Liver (tissue), 3 donors: ENCODE results near the gene CBY2.

Experiments
- ATF3 ChIP-seq: IDR thresholded peaks from 2 replicates; pipeline ENCODE4 v1.6.1; 2016; ENCODE audit warnings: antibody characterized with exemption
- CTCF ChIP-seq: fragments of 150-350 bp; IDR thresholded peaks from 2 replicates; pipeline ENCODE4 v1.5.1; 2017; ENCODE audit warnings: improper control_type of control experiment, low read depth, low read length; ENCODE audit not compliant: missing input control
- GABPA ChIP-seq, 2 donors: IDR thresholded peaks in 1 of 2; conservative IDR thresholded peaks in 1 of 2; 2 replicates each; pipeline ENCODE4 v1.6.1; 2016; ENCODE audit warnings: antibody characterized with exemption in 2 of 2, mild to moderate bottlenecking in 1 of 2, moderate library complexity in 1 of 2
- HNF4G ChIP-seq: IDR thresholded peaks from 2 replicates; pipeline ENCODE4 v1.6.1; 2016; ENCODE audit warnings: antibody characterized with exemption
- MAX ChIP-seq: IDR thresholded peaks from 2 replicates; pipeline ENCODE4 v1.6.1; 2016; ENCODE audit warnings: antibody characterized with exemption
- RAD21 ChIP-seq, 2 donors: IDR thresholded peaks; 2 replicates each; pipeline ENCODE4 v1.6.1; 2016; ENCODE audit warnings: antibody characterized with exemption in 2 of 2, mild to moderate bottlenecking in 2 of 2
- REST ChIP-seq: IDR thresholded peaks from 2 replicates; pipeline ENCODE4 v1.6.1; 2016; ENCODE audit warnings: antibody characterized with exemption, mild to moderate bottlenecking
- RXRA ChIP-seq, 2 donors: IDR thresholded peaks; 2 replicates each; pipeline ENCODE4 v1.6.1; 2017 to 2018; ENCODE audit warnings: antibody characterized with exemption in 2 of 2, mild to moderate bottlenecking in 1 of 2
- SP1 ChIP-seq: IDR thresholded peaks from 2 replicates; pipeline ENCODE4 v1.6.1; 2018; ENCODE audit warnings: antibody characterized with exemption, mild to moderate bottlenecking
- TAF1 ChIP-seq: conservative IDR thresholded peaks from 2 replicates; pipeline ENCODE4 v1.6.1; 2016; ENCODE audit warnings: antibody characterized with exemption, mild to moderate bottlenecking
- YY1 ChIP-seq: IDR thresholded peaks from 2 replicates; pipeline ENCODE4 v1.6.1; 2016; ENCODE audit warnings: antibody characterized with exemption, mild to moderate bottlenecking
- ZBTB33 ChIP-seq: IDR thresholded peaks from 2 replicates; pipeline ENCODE4 v1.6.1; 2016; ENCODE audit warnings: antibody characterized with exemption
- donor health status: healthy.
- donor health status: healthy.

GRCh38 chr13:45662162-45662561 lies 40.0 kb upstream of the CBY2 start:
- TF ChIP-seq MAX, result no peak
- no peak for TF ChIP-seq GABPA (IDR thresholded peaks at IDR 0.05 in 1 of 2, conservative IDR thresholded peaks at IDR 0.05 in 1 of 2)
- TF ChIP-seq REST, result no peak
- TF ChIP-seq CTCF, result no peak
- no peak for TF ChIP-seq SP1
- no peak for TF ChIP-seq RAD21 (IDR thresholded peaks at IDR 0.05)
- TF ChIP-seq TAF1, result no peak
- no peak for TF ChIP-seq HNF4G
- TF ChIP-seq RXRA (IDR thresholded peaks at IDR 0.05), result no peak
- no peak for TF ChIP-seq ZBTB33
- TF ChIP-seq ATF3, result no peak
- no peak for TF ChIP-seq YY1
